ENCODE measurements around the gene SLC1A2.

Gene SLC1A2

DNA sequence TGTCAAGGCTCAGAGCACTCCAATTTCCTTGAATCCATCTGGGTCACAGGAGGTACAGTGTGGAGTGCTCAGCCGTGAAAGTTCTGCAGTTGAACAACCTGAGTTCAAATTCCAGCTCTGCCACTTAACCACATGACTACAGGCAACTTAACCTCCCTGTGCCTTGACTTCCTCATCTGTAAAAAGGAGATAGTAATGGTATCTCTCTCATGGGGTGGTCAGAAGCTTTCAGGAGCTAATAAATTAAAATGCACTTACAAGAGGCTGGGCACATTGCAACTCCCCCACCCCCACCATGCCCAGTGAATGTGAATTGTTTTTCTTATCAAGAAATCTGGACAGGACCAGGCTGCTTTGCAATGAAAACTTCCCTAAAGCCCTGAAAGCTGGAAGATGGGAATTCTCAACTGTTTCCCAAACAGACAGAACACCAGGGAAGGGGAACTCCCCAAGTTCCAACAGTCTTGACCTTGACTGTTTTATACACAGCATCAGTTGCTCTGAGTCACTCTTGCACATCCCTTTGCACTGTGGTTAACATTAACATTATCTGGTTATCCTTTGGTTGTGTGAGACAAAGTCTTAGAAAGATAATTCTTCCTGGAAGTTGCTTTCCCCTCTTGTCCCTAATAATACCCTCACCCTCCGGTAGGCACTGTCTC lies 137.0 kb downstream of the SLC1A2 start:
- no peak overlapping the region for H3K4me3 ChIP-seq (ENCODE audit: low read length in 2 of 2)

DNA sequence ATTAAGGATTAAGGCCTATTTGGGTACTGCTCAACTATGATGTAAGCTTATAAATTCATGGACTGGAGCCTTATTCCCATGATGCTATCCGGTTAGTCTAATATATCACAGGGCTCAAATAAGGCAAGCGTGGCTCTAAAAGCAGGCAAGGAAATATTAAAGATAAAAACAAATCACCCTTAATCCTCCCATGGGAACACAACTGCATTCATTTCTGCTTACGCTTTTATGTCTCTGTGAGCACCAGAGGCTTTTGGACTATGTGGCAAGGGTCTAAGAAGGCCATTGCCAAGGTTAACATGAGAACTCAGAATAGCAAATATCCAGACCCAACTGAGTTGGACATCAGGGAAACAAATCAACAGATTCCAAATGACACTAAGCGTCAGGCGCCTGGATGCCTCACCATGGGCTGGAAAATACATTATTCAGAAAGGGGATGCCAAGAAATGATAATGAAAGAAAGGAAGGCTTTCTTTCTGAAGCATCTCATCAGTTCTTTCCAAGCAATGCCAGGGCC lies 138.1 kb downstream of the SLC1A2 start:
- Histone ChIP-seq H4K91ac (ENCODE audit: low read depth, low read length, poor library complexity) (no peak overlapping the region), H2BK15ac (ENCODE audit: low read length) (no peak overlapping the region), H3K4me1 (ENCODE audit: control insufficient read depth in 2 of 2, insufficient read depth in 1 of 2, low read depth in 1 of 2, low read length in 2 of 2) (no peaks in the 10 kb centered on the region), H2BK120ac (ENCODE audit: low read depth, low read length) (no peak overlapping the region), H3K9me3 (replicated peaks in 1 of 2; ENCODE audit: control insufficient read depth in 2 of 2, insufficient read depth in 1 of 2, low read depth in 1 of 2, low read length in 2 of 2) (no peaks in the 10 kb centered on the region), H2AK5ac (ENCODE audit: low read depth, low read length) (no peak overlapping the region), H3K36me3 (replicated peaks in 1 of 2; ENCODE audit: control insufficient read depth in 2 of 2, insufficient read depth in 2 of 2, low read length in 2 of 2) (no peaks in the 10 kb centered on the region), H3K27me3 (ENCODE audit: control insufficient read depth in 3 of 3, insufficient read depth in 3 of 3, low read depth in 1 of 3, low read length in 3 of 3) (no peaks in the 10 kb centered on the region), H3K14ac (ENCODE audit: low read length) (no peak overlapping the region), H3K79me1 (ENCODE audit: low read depth, low read length) (no peaks in the 10 kb centered on the region), H3K9ac (ENCODE audit: low read depth, low read length, poor library complexity) (no peak overlapping the region), H3K27ac (replicated peaks; ENCODE audit: low read length) (no peak overlapping the region), H3K23ac (ENCODE audit: low read depth, low read length, poor library complexity) (no peak overlapping the region), H2BK12ac (ENCODE audit: low read length) (no peak overlapping the region), H2AFZ (ENCODE audit: low read length) (no peak overlapping the region), H4K8ac (ENCODE audit: low read depth, low read length) (no peak overlapping the region), H2BK5ac (ENCODE audit: low read length) (no peak overlapping the region), H3K4me2 (ENCODE audit: insufficient read depth, low read length, poor library complexity, severe bottlenecking) (no peak overlapping the region), H3K4ac (ENCODE audit: low read length) (no peak overlapping the region), H3K18ac (ENCODE audit: low read length) (no peak overlapping the region), H3K4me3 (ENCODE audit: low read length in 2 of 2) (no peak overlapping the region)
- no peak for DNase-seq (ENCODE audit: low spot score)
- no CpG with 5 or more reads among the region's 5 CpGs for WGBS, 2 donors (ENCODE audit: extremely low coverage in 2 of 2, insufficient read length in 2 of 2, insufficient replicate concordance in 1 of 2)

More for the DNA sequence above, 137.0 kb downstream of the SLC1A2 start:
- Histone ChIP-seq H3K27me3 (ENCODE audit: control insufficient read depth in 3 of 3, insufficient read depth in 3 of 3, low read depth in 1 of 3, low read length in 3 of 3) (no peaks in the 10 kb centered on the region), H3K79me1 (ENCODE audit: low read depth, low read length) (no peaks in the 10 kb centered on the region), H3K36me3 (replicated peaks in 1 of 2; ENCODE audit: control insufficient read depth in 2 of 2, insufficient read depth in 2 of 2, low read length in 2 of 2) (no peaks in the 10 kb centered on the region), H3K4me2 (ENCODE audit: insufficient read depth, low read length, poor library complexity, severe bottlenecking) (no peak overlapping the region), H3K18ac (ENCODE audit: low read length) (no peak overlapping the region), H3K27ac (replicated peaks; ENCODE audit: low read length) (no peak overlapping the region), H2BK5ac (ENCODE audit: low read length) (no peak overlapping the region), H3K4ac (ENCODE audit: low read length) (no peak overlapping the region), H4K8ac (ENCODE audit: low read depth, low read length) (no peak overlapping the region), H4K91ac (ENCODE audit: low read depth, low read length, poor library complexity) (no peak overlapping the region), H3K4me1 (ENCODE audit: control insufficient read depth in 2 of 2, insufficient read depth in 1 of 2, low read depth in 1 of 2, low read length in 2 of 2) (peaks cover 0 to under 1% of the 10 kb centered on the region in 2 donors), H2AK5ac (ENCODE audit: low read depth, low read length) (no peak overlapping the region), H2BK12ac (ENCODE audit: low read length) (no peak overlapping the region), H2BK15ac (ENCODE audit: low read length) (no peak overlapping the region), H3K9ac (ENCODE audit: low read depth, low read length, poor library complexity) (no peak overlapping the region), H3K23ac (ENCODE audit: low read depth, low read length, poor library complexity) (no peak overlapping the region), H3K9me3 (replicated peaks in 1 of 2; ENCODE audit: control insufficient read depth in 2 of 2, insufficient read depth in 1 of 2, low read depth in 1 of 2, low read length in 2 of 2) (no peaks in the 10 kb centered on the region), H3K14ac (ENCODE audit: low read length) (no peak overlapping the region), H2AFZ (ENCODE audit: low read length) (no peak overlapping the region), H2BK120ac (ENCODE audit: low read depth, low read length) (no peak overlapping the region)
- no peak for DNase-seq (ENCODE audit: low spot score)
- no CpG with 5 or more reads among the region's 2 CpGs for WGBS, 2 donors (ENCODE audit: extremely low coverage in 2 of 2, insufficient read length in 2 of 2, insufficient replicate concordance in 1 of 2)

- Histone ChIP-seq H2AK5ac (ENCODE audit: low read depth, low read length) (no peak overlapping the region), H3K79me1 (ENCODE audit: low read depth, low read length) (no peaks in the 10 kb centered on the region), H3K27me3 (ENCODE audit: control insufficient read depth in 3 of 3, insufficient read depth in 3 of 3, low read depth in 1 of 3, low read length in 3 of 3) (no peaks in the 10 kb centered on the region), H2BK120ac (ENCODE audit: low read depth, low read length) (no peak overlapping the region), H3K4me3 (ENCODE audit: low read length in 2 of 2) (no peak overlapping the region), H3K18ac (ENCODE audit: low read length) (peak overlapping the region; percentile 29), H3K27ac (replicated peaks; ENCODE audit: low read length) (no peak overlapping the region), H4K91ac (ENCODE audit: low read depth, low read length, poor library complexity) (no peak overlapping the region), H3K9ac (ENCODE audit: low read depth, low read length, poor library complexity) (no peak overlapping the region), H3K4me2 (ENCODE audit: insufficient read depth, low read length, poor library complexity, severe bottlenecking) (no peak overlapping the region), H3K36me3 (replicated peaks in 1 of 2; ENCODE audit: control insufficient read depth in 2 of 2, insufficient read depth in 2 of 2, low read length in 2 of 2) (no peaks in the 10 kb centered on the region), H3K9me3 (replicated peaks in 1 of 2; ENCODE audit: control insufficient read depth in 2 of 2, insufficient read depth in 1 of 2, low read depth in 1 of 2, low read length in 2 of 2) (no peaks in the 10 kb centered on the region), H2AFZ (ENCODE audit: low read length) (no peak overlapping the region), H2BK5ac (ENCODE audit: low read length) (no peak overlapping the region), H3K4me1 (ENCODE audit: control insufficient read depth in 2 of 2, insufficient read depth in 1 of 2, low read depth in 1 of 2, low read length in 2 of 2) (no peaks in the 10 kb centered on the region), H3K23ac (ENCODE audit: low read depth, low read length, poor library complexity) (no peak overlapping the region), H3K14ac (ENCODE audit: low read length) (no peak overlapping the region), H2BK15ac (ENCODE audit: low read length) (no peak overlapping the region), H2BK12ac (ENCODE audit: low read length) (no peak overlapping the region), H3K4ac (ENCODE audit: low read length) (no peak overlapping the region), H4K8ac (ENCODE audit: low read depth, low read length) (no peak overlapping the region)
- WGBS, 2 donors (ENCODE audit: extremely low coverage in 2 of 2, insufficient read length in 2 of 2, insufficient replicate concordance in 1 of 2), result no CpG with 5 or more reads among the region's 7 CpGs
- DNase-seq (ENCODE audit: low spot score), result no peak
Measured at GRCh38 chr11:35280727-35281126, 138.6 kb downstream of the SLC1A2 start.

DNA sequence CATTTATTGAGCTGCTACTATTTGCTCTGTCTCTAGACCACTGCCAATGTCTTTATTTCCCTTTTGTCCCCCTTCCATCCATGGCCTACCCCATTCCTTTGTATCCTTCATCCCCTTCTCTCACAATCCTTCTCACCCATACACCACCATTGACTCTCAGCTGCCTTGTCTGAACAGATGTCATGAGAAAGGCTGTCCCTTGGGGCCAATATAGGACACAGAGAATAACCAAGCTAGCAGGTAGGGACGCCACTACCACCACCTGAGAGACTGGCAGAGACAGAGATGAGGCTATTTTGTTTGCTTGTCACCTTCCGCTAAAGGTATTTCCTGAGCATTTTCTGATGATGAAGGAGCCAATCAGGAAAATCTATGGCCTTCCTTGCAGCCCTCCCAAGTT lies 141.5 kb downstream of the SLC1A2 start:
- H3K4me3 ChIP-seq (ENCODE audit: low read length in 2 of 2), result no peak overlapping the region
- H3K14ac ChIP-seq (ENCODE audit: low read length), result no peak overlapping the region
- H3K9me3 ChIP-seq (replicated peaks in 1 of 2; ENCODE audit: control insufficient read depth in 2 of 2, insufficient read depth in 1 of 2, low read depth in 1 of 2, low read length in 2 of 2), result no peaks in the 10 kb centered on the region
- H3K9ac ChIP-seq (ENCODE audit: low read depth, low read length, poor library complexity), result no peak overlapping the region
- no peak overlapping the region for H2BK120ac ChIP-seq (ENCODE audit: low read depth, low read length)
- no peak overlapping the region for H3K18ac ChIP-seq (ENCODE audit: low read length)
- no peak overlapping the region for H3K27ac ChIP-seq (replicated peaks; ENCODE audit: low read length)
- no peak overlapping the region for H2BK5ac ChIP-seq (ENCODE audit: low read length)
- no peak overlapping the region for H4K91ac ChIP-seq (ENCODE audit: low read depth, low read length, poor library complexity)
- no peak overlapping the region for H3K4me2 ChIP-seq (ENCODE audit: insufficient read depth, low read length, poor library complexity, severe bottlenecking)
- H2BK15ac ChIP-seq (ENCODE audit: low read length), result no peak overlapping the region
- no peak overlapping the region for H2BK12ac ChIP-seq (ENCODE audit: low read length)
- no peak for DNase-seq (ENCODE audit: low spot score)
- WGBS, 2 donors (ENCODE audit: extremely low coverage in 2 of 2, insufficient read length in 2 of 2, insufficient replicate concordance in 1 of 2), result no CpG with 5 or more reads among the region's 2 CpGs
- H3K4me1 ChIP-seq (ENCODE audit: control insufficient read depth in 2 of 2, insufficient read depth in 1 of 2, low read depth in 1 of 2, low read length in 2 of 2), result no peaks in the 10 kb centered on the region
- H2AK5ac ChIP-seq (ENCODE audit: low read depth, low read length), result no peak overlapping the region
- no peaks in the 10 kb centered on the region for H3K36me3 ChIP-seq (replicated peaks in 1 of 2; ENCODE audit: control insufficient read depth in 2 of 2, insufficient read depth in 2 of 2, low read length in 2 of 2)
- H3K79me1 ChIP-seq (ENCODE audit: low read depth, low read length), result no peaks in the 10 kb centered on the region
- H3K23ac ChIP-seq (ENCODE audit: low read depth, low read length, poor library complexity), result no peak overlapping the region
- no peak overlapping the region for H2AFZ ChIP-seq (ENCODE audit: low read length)
- H4K8ac ChIP-seq (ENCODE audit: low read depth, low read length), result no peak overlapping the region
- no peaks in the 10 kb centered on the region for H3K27me3 ChIP-seq (ENCODE audit: control insufficient read depth in 3 of 3, insufficient read depth in 3 of 3, low read depth in 1 of 3, low read length in 3 of 3)
- no peak overlapping the region for H3K4ac ChIP-seq (ENCODE audit: low read length)
